LNCAP (cell line): Measurements from ENCODE around the gene PCBP4.

Experiments used
- TF ChIP-seq, protein P1 (sequence below): fragments of 450-650 bp; IDR thresholded peaks from 2 replicates; pipeline ENCODE4 v1.5.1; 2017; ENCODE audit warnings: mild to moderate bottlenecking

PCBP4 gene

DNA sequence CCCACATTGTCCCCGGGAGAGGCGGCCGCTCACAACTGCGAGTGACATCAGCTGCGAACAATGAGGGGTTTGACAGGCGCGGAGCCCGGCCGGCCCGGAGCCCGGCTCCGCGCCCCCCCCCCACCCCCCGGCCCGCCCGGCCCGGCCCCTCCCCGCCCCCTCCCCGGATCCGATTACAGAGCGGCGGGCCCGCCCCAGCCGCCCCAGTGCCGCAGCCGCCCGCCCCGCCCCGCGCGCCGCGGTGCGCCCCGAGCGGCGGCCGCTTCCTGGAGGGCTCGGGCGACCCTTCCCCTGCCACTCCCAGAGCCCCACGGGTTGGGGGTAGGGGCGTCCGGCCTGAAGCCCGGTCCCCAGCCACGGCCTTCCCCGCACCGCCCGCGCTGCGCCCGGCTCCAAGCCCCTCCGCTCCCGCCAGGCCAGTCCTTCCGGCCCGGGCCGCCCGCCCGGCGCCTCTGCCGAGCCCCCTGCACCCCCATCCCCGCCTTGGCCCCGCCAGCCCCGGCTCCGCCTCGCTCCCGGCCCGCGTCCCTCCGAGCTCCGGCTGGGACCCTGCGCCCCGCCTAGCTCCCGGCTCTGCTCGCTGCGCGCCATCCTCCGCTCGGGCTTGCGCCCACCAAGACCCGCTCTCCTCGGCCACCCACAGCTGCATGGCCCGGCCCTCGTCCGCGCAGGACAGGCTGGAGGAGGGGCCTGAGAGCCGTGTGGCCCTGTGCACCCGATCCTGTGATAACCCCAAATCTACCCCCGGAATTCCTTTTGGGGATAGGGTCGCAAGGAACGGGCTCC is at the start of gene PCBP4:
TSS of gene PCBP4 (minus strand) at position 71 of the 786 bp plus-strand sequence. CDS start 6,214 bp downstream, outside the sequence.
- TF ChIP-seq, protein P1, sequence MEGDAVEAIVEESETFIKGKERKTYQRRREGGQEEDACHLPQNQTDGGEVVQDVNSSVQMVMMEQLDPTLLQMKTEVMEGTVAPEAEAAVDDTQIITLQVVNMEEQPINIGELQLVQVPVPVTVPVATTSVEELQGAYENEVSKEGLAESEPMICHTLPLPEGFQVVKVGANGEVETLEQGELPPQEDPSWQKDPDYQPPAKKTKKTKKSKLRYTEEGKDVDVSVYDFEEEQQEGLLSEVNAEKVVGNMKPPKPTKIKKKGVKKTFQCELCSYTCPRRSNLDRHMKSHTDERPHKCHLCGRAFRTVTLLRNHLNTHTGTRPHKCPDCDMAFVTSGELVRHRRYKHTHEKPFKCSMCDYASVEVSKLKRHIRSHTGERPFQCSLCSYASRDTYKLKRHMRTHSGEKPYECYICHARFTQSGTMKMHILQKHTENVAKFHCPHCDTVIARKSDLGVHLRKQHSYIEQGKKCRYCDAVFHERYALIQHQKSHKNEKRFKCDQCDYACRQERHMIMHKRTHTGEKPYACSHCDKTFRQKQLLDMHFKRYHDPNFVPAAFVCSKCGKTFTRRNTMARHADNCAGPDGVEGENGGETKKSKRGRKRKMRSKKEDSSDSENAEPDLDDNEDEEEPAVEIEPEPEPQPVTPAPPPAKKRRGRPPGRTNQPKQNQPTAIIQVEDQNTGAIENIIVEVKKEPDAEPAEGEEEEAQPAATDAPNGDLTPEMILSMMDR: no peak

DNA sequence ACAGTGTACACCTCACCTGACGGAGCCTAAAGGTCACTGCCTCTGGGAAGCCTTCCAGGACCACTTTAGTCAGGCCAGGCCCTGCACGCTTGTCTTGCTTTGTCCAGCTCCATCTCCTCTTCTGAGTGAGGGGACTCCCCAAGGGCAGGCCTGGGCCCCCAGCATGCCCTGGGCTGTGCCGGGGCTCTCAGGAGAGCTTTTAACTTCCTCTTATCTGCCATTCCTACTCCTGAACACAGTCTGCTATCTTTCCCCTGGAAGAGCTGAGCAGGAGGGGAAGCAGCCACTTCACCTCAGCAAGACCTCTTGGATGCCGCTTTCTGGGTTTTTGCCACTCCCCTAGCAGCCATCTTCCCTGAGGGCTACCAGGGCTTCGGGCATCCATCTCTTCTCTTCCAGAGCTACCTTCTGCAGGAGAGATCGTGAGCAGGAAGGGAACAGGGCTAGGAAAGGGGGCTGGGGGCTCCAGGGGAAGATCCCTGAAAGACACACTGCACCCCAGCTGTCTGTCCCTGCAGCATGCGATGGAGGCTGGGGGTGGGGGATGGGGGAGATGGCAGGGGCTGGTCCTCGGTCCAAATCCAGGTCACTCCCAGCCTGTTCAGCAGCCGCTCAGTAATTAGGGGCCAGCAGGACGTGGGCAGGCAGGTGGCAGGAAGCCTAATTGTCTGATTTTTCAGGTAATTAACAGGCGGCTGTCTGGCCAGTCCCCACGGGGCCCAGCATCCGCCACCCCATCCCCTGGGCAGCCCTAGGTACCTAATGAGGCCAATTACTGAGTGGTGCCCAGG is 48.4 kb upstream of the PCBP4 start:
- TF ChIP-seq, protein P1: no peak

DNA sequence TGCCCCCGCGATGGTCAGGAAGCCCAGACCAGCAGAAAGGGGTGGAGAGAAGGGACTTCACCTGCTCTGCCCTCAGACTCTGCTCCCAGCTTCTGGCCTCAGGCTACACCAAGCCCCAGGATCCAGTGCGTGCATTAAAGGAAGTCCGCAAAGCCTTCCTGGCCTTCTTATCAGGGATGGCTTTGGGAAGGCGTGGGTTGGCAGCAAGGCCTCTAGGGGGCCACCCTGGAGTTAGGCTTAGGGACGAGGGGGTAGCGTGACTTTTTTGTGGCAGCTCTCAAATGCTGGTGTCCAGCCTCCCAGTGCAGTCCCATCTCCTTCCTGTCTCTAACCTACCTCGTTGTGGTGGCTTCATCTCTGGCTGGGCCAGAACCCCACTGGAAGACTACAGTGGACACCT is 47.4 kb upstream of the PCBP4 start:
- TF ChIP-seq, protein P1: no peak

GRCh38 chr3:52013802-52014598 is 46.7 kb upstream of the PCBP4 start:
- TF ChIP-seq, protein P1: no peak

GRCh38 chr3:52012699-52013098 is 45.4 kb upstream of the PCBP4 start:
- TF ChIP-seq, protein P1: no peak

- TF ChIP-seq, protein P1: no peak
These were observed 43.2 kb upstream of the PCBP4 start for GRCh38 chr3:52010431-52010830.

GRCh38 chr3:52007291-52007690 is 40.0 kb upstream of the PCBP4 start:
- TF ChIP-seq, protein P1: no peak
